SK-N-MC (cell line): ENCODE measurements around the gene SEC22A.
"Not testable (repeated sequence)": the region's sequence is repeated elsewhere in the genome, so short reads cannot be mapped to it uniquely, and the experiment has no call there.

Experiments
- DNase-seq: peaks from one replicate; pipeline ENCODE4 v3.0.0-alpha.2; 2011; ENCODE audit warnings: low read depth, low spot score
- H3K27ac ChIP-seq: fragments of 200-600 bp; sonication (generic); 2 replicates; pipeline ENCODE4 v1.5.1; 2016; ENCODE audit warnings: mixed run types
- H3K36me3 ChIP-seq: fragments of 200-600 bp; sonication (generic); 2 replicates; pipeline ENCODE4 v1.6.1; 2017; ENCODE audit warnings: antibody characterized with exemption, low read length, mixed read lengths; ENCODE audit not compliant: insufficient read depth
- H3K4me3 ChIP-seq: fragments of 200-600 bp; sonication (generic); 2 replicates; pipeline ENCODE4 v1.5.1; 2016
- H3K9ac ChIP-seq: fragments of 200-600 bp; sonication (generic); 2 replicates; pipeline ENCODE4 v1.8.0; 2017; ENCODE audit warnings: mixed run types, mixed read lengths; ENCODE audit not compliant: insufficient read length
- H3K9me3 ChIP-seq: fragments of 200-600 bp; sonication (generic); 2 replicates; pipeline ENCODE4 v1.6.1; 2017; ENCODE audit warnings: low read depth, mild to moderate bottlenecking, antibody characterized with exemption, low read length, moderate library complexity, mixed read lengths
- EZH2 ChIP-seq: fragments of 200-600 bp; sonication (generic); IDR thresholded peaks from one replicate; pipeline ENCODE4 v1.6.1; 2017; ENCODE audit warnings: antibody characterized with exemption
- FOXP2 ChIP-seq: optimal IDR thresholded peaks from 2 replicates; pipeline ENCODE3; 2011; ENCODE audit warnings: mild to moderate bottlenecking, moderate library complexity; ENCODE audit not compliant: insufficient read depth; ENCODE audit errors: extremely low read length, control extremely low read depth
- POLR2AphosphoS5 ChIP-seq: IDR thresholded peaks from 2 replicates; pipeline ENCODE4 v1.6.1; 2012; ENCODE audit warnings: mild to moderate bottlenecking, low read depth, low read length, borderline replicate concordance

Gene SEC22A

DNA sequence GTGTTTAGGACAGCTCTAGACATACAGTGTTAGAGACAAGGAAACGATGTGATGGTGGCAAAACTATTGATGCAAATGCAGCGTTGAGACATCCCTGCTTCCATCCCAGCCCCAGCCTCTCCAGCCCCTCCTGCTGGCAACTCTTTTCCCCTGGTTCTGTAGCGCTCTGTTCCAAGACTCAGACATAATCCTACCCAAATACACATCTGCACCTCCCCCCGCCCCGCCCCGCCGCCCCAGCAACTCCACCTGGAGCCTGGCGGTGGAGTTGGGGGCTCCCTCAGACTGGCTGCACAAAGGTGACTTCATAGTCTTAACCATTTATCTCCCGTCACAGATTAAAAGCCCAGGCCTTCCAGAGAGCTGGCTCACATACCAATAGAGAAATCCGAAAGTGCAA is 7.2 kb upstream of the SEC22A start:
- H3K9ac ChIP-seq = no peak overlapping the region
- DNase-seq = no peak
- TF ChIP-seq EZH2 (no peak), POLR2AphosphoS5 (no peak), FOXP2 (no peak)

DNA sequence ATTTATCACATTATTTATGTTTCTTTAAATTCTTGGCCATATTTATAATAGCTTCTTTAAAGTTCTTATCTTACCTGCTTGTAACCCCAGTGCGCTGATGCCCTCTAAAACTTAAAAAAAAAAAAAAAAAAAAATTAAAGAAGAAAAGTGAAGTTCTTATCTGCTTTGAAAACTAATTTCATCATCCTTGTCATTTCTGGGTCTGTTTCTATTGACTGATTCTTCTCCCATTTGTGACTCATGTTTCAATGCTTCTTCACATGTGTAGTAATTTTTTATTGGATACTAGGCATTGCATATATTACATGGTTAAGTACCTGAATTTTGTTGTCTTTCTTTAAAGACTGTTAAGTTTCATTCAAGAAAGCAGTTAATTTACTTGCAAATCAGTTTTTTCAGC is 3.4 kb upstream of the SEC22A start:
- no peak for DNase-seq
- no peak overlapping the region for H3K27ac ChIP-seq
- H3K9me3 ChIP-seq = peaks cover 3% of the 10 kb centered on the region
- no peak overlapping the region for H3K4me3 ChIP-seq
- H3K36me3 ChIP-seq = peaks cover 6% of the 10 kb centered on the region; the same call in 1 of the 2 replicates
- TF ChIP-seq POLR2AphosphoS5 (no peak), FOXP2 (no peak)
- H3K9ac ChIP-seq = no peak overlapping the region

More for the DNA sequence above, 7.2 kb upstream of the SEC22A start:
- Histone ChIP-seq H3K27ac (no peak overlapping the region), H3K36me3 (peaks cover 6% of the 10 kb centered on the region; the same call in 1 of the 2 replicates), H3K4me3 (no peak overlapping the region), H3K9me3 (peaks cover 3% of the 10 kb centered on the region)

DNA sequence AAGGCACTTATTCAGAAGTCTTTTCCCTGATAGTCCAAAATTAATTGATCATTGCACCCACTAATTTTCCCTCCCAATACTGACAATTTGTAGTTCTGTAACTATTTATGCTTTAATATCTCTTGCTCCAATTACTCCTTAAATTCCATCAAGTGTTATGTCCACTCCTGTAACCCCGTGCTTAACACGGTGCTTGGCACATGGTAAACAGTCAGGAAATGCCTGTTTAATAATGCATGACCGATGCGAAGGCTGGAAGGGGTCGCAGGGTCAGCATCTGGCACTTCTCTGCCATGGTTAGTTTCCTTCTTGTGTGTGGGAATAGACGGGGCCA is 553 bp upstream of the SEC22A start:
- TF ChIP-seq POLR2AphosphoS5 = no peak
- TF ChIP-seq FOXP2 = no peak
- TF ChIP-seq EZH2 = no peak
- DNase-seq = no peak
- peak overlapping the region; percentile 74 for H3K9ac ChIP-seq

DNA sequence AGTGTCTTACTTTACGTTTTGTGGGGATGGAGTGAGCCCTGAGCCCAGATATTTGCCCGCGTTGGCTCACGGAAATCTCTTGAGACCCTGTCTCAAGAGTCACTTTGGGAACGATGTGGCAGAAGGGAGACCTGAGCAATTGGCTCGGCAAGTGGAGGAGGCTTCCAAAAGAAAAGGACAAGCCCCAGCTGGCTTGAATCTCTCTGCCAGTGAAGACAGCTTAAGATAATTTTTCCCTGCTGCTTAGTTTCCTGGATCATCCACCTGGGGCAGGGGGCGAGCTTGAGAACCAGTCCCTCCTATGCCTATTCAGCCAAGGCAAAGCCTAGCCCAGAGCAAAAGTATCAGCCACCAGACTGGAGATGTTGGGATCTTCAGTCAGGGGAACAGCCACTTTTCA is 708 bp downstream of the SEC22A start:
- H3K36me3 ChIP-seq = peaks cover 13% of the 10 kb centered on the region
- DNase-seq = no peak
- H3K9me3 ChIP-seq = peaks cover 3% of the 10 kb centered on the region; the same call in 1 of the 2 replicates
- peak overlapping the region; percentile 83 for H3K4me3 ChIP-seq
- H3K27ac ChIP-seq = no peak overlapping the region
- no peak for TF ChIP-seq EZH2
- TF ChIP-seq POLR2AphosphoS5 = no peak
- no peak for TF ChIP-seq FOXP2
- peak overlapping the region; percentile 87 for H3K9ac ChIP-seq

More for the DNA sequence above, 553 bp upstream of the SEC22A start:
- Histone ChIP-seq H3K4me3 (peak overlapping the region; percentile 83), H3K27ac (no peak overlapping the region), H3K9me3 (peaks cover 3% of the 10 kb centered on the region), H3K36me3 (peaks cover 12% of the 10 kb centered on the region)

DNA sequence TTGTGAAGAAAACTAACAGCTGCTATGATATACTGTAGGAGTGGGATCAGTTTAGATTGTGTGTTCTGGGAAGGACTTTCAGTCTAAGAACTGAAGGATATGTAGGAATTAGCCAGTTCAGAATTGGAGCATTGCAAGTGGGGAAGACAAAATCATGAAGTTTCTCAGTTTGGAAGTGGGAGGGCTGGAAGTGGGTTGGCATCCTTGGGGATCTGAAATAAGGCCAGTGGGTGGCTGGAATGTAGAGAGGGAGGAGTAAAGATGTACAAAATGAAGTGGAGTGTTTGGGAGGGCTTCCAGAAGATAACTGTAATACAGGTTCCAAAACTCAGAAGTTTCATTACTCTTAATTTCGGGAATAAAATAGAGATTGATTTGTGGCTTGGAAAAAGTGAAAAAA is 17.2 kb downstream of the SEC22A start:
- peaks cover 59% of the 10 kb centered on the region for H3K36me3 ChIP-seq
- H3K9ac ChIP-seq = no peak overlapping the region
- no peaks in the 10 kb centered on the region for H3K9me3 ChIP-seq
- H3K4me3 ChIP-seq = no peak overlapping the region
- no peak for DNase-seq
- no peak overlapping the region for H3K27ac ChIP-seq
- TF ChIP-seq POLR2AphosphoS5 (no peak), FOXP2 (no peak), EZH2 (no peak)

DNA sequence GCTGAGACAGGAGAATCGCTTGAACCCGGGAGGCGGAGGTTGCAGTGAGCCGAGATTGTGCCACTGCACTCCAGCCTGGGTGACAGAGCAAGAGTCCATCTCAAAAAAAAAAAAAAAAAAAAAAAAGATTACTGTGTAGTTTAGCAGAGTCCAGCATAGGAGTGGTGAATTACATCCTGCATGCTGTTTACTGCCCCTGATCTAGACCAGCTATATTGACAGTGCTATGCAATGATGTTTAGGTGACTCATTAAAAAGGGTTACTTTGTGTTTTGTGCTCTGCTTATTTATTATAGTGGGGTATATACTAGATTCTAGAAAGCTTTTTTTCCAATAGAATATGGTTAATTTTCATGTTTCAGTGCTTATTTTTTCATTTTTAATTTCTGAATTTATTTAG is 19.6 kb downstream of the SEC22A start:
- H3K9me3 ChIP-seq, DNase-seq, H3K4me3 ChIP-seq, H3K27ac ChIP-seq, H3K9ac ChIP-seq: not testable (repeated sequence)
- peaks cover 61% of the 10 kb centered on the region for H3K36me3 ChIP-seq

DNA sequence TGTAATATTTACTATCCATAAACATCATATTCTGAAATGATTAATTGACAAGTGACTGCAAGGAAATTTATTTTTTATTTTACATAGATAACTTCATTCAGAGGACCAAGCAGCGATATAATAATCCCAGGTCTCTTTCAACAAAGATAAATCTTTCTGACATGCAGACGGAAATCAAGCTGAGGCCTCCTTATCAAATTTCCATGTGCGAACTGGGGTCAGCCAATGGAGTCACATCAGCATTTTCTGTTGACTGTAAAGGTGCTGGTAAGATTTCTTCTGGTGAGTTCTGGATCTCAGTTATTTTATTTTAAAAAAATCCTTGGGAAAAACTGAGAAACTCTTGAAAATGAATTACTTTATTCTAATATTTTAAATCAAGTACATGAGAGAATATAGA is 23.3 kb downstream of the SEC22A start:
- Histone ChIP-seq H3K27ac (peak overlapping the region; percentile 71; the same call in 1 of the 2 replicates), H3K36me3 (peaks cover 60% of the 10 kb centered on the region), H3K9ac (no peak overlapping the region), H3K9me3 (peaks cover 31% of the 10 kb centered on the region), H3K4me3 (no peak overlapping the region)
- DNase-seq = no peak
- no peak for TF ChIP-seq FOXP2
- TF ChIP-seq POLR2AphosphoS5 = no peak
- no peak for TF ChIP-seq EZH2

DNA sequence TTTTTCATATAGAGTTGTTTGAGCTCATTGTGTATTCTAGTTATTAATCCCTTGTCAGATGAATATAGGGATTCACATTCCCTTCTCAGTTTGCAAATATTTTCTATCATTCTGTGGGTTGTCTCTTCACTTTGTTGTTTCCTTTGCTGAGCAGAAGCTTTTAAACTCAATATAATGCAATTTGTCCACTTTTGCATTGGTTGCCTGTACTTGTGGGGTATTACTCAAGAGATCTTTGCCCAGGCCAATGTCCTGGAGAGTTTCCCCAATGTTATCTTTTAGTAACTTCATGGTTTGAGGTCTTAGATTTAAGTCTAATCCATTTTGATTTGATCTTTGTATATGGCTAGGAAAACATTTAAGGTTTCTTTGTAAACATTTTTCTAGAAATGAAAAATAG is 24.8 kb downstream of the SEC22A start:
- peaks cover 66% of the 10 kb centered on the region for H3K36me3 ChIP-seq
- H3K9me3 ChIP-seq = peaks cover 33% of the 10 kb centered on the region
- TF ChIP-seq EZH2 (no peak), FOXP2 (no peak), POLR2AphosphoS5 (no peak)
- H3K27ac ChIP-seq = no peak overlapping the region
- no peak overlapping the region for H3K9ac ChIP-seq
- no peak for DNase-seq
- H3K4me3 ChIP-seq = no peak overlapping the region

DNA sequence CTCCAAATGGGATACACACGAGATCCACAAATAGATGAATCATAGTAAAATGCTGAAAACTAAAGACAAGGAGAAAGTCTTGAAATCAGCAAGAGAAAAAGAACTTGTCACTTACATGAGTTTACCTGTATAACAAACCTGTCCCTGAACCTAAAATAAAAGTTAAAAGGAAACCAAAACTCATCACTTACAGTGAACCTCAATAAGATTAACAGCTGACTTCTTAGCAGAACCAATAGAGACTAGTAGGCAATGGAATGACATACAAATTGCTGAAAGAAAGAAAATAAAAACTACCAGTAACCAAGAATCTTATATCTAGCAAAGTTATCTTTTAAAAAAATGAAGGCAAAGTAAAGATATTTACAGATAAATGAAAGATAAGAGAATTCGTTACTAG is 27.4 kb downstream of the SEC22A start:
- DNase-seq = no peak
- peaks cover 88% of the 10 kb centered on the region for H3K36me3 ChIP-seq
- H3K9me3 ChIP-seq = peaks cover 37% of the 10 kb centered on the region

More for the DNA sequence above, 27.4 kb downstream of the SEC22A start:
- Histone ChIP-seq H3K4me3 (no peak overlapping the region), H3K9ac (no peak overlapping the region), H3K27ac (no peak overlapping the region)
- no peak for TF ChIP-seq EZH2
- TF ChIP-seq POLR2AphosphoS5 = no peak
- no peak for TF ChIP-seq FOXP2
